ENCODE measurements around the gene ITPR1. TPM values are rescaled to one million over a fixed set of nuclear protein-coding genes. Genes with fewer than 3 reads are reported as not detected.

ITPR1 gene
- total and polyA plus RNA-seq, 2 of the 4 experiments (the other 2 are of a cell fraction), result 1.8 to 5.7 TPM

DNA sequence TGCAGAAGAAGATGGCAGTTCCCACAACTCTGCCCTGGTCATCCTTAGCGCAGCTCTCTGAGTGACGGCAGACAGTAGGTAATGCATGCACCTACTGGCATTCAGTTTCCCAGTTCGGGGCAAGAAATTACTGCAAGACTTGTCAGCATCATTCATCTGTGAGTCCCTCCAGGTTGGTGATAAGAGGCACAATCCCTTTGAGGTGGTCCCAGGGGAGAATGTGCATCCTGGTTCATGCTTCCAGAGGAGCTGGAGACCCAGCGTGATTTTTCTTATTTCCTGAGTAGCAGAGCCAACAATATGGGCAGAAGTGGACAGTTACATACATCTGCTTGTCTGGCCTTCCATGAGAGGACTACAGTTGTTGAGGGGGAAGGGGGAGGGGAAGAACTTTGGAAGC is 250.2 kb downstream of the ITPR1 start:
- DNase-seq (no peak), ATAC-seq (ENCODE audit: low read depth) (no peak)
- Histone ChIP-seq H3K56ac (ENCODE audit: extremely low read depth, insufficient read depth, low read length) (no peak overlapping the region), H2BK5ac (ENCODE audit: low read depth, low read length, poor library complexity, severe bottlenecking) (no peak overlapping the region), H3K4me1 (ENCODE audit: control insufficient read depth, insufficient read depth, low read length) (peaks cover 23% of the 10 kb centered on the region), H3K9me3 (ENCODE audit: control insufficient read depth, insufficient read depth, low read length) (no peaks in the 10 kb centered on the region; the same call in 1 of the 2 replicates), H3K9me1 (ENCODE audit: insufficient read depth, low read length) (no peaks in the 10 kb centered on the region), H3K27ac (ENCODE audit: insufficient read depth, low read length) (no peak overlapping the region), H4K8ac (ENCODE audit: low read depth in 2 of 2, low read length in 2 of 2) (no peak overlapping the region), H3K23ac (ENCODE audit: low read depth, low read length) (no peak overlapping the region), H3K27me3 (ENCODE audit: control insufficient read depth, insufficient read depth, low read length) (peaks cover 12% of the 10 kb centered on the region), H2AK5ac (ENCODE audit: low read depth, low read length) (no peak overlapping the region), H3K36me3 (ENCODE audit: control insufficient read depth, insufficient read depth, low read length) (no peaks in the 10 kb centered on the region), H2BK20ac (ENCODE audit: low read depth, low read length) (no peak overlapping the region), H3K14ac (replicated peaks; ENCODE audit: low read depth, low read length) (no peak overlapping the region), H2BK15ac (ENCODE audit: low read depth, low read length) (no peak overlapping the region), H3K4me3 (ENCODE audit: insufficient read depth, low read depth, low read length) (no peak overlapping the region), H2AFZ (replicated peaks; ENCODE audit: low read length, poor library complexity) (no peak overlapping the region), H2AK9ac (replicated peaks; ENCODE audit: low read depth, low read length, poor library complexity) (no peak overlapping the region), H3K9ac (ENCODE audit: low read depth, low read length) (no peak overlapping the region), H4K5ac (ENCODE audit: low read depth, low read length) (no peak overlapping the region), H3K79me1 (ENCODE audit: low read depth in 1 of 2, low read length in 2 of 2) (no peaks in the 10 kb centered on the region), H3K18ac (ENCODE audit: low read depth, low read length) (no peak overlapping the region), H3K4me2 (ENCODE audit: low read depth, low read length) (no peak overlapping the region), H4K91ac (ENCODE audit: insufficient read depth, low read depth, low read length) (no peak overlapping the region), H2BK120ac (ENCODE audit: low read depth, low read length) (no peak overlapping the region), H4K20me1 (ENCODE audit: insufficient read depth, low read length) (no peaks in the 10 kb centered on the region), H3K4ac (ENCODE audit: low read depth, low read length) (no peak overlapping the region)
- dilution Hi-C loops (cut with HindIII; ENCODE audit: low sequenced_read_pairs, unreplicated experiment) (no loop called here), in situ Hi-C loops (cut with MboI; ENCODE audit: low sequenced_read_pairs) (no loop called here), intact Hi-C loops (cut with micrococcal nuclease) (loop anchor here (5.0 kb wide), 1 partner anchor 99 kb away; no protein-coding TSS in a partner anchor)
- ChIA-PET CTCF (no interaction called here), POLR2A (ENCODE audit: unreplicated experiment) (no interaction called here)
- BruUV-seq (replicated peaks), result no TSS peak
- WGBS, 2 experiments (ENCODE audit: extremely low coverage in 2 of 2, insufficient read length in 1 of 2), result 100% methylated on average over 3 of the region's 4 CpGs; no CpG with 5 or more reads in 1 of the 2 experiments
- no peak for TF ChIP-seq MXI1 (IDR thresholded peaks at IDR 0.05; ENCODE audit: borderline replicate concordance, low read depth, low read length)
- TF ChIP-seq MAZ (IDR thresholded peaks at IDR 0.05; ENCODE audit: borderline replicate concordance, low read depth, low read length), result no peak
- TF ChIP-seq BHLHE40 (IDR thresholded peaks at IDR 0.05; ENCODE audit: low read depth, low read length), result no peak
